Endometrial microvascular endothelial cells (primary cell): ENCODE data around the gene CHMP2A. TPM values are rescaled to one million over a fixed set of nuclear protein-coding genes. Genes with fewer than 3 reads are reported as not detected.

ENCODE experiments used
- in situ Hi-C: cut with HindIII; loops from 2 replicates; pipeline ENCODE4 v1.10.0; 2017; ENCODE audit warnings: low sequenced_read_pairs, low pct_unique_long_range_greater_than_20kb; ENCODE audit errors: inconsistent ontology term
- total RNA-seq: library from RNA; depleted of rRNA; stranded (reverse); fragments of >200 nt; gene quantifications from one replicate; pipeline ENCODE4 v1.2.3, GENCODE V29; 2015; ENCODE audit errors: inconsistent ontology term

Gene CHMP2A
- total RNA-seq, 1 donor from 2014 or later: 67.3 TPM

GRCh38 chr19:58557221-58558065, 2.5 kb upstream of the CHMP2A start:
- in situ Hi-C loops: no loop called here

- in situ Hi-C loops: no loop called here
Measured at GRCh38 chr19:58556622-58557220, 1.8 kb upstream of the CHMP2A start.

- in situ Hi-C loops: no loop called here
Measured at GRCh38 chr19:58555920-58556621, 1.2 kb upstream of the CHMP2A start.

GRCh38 chr19:58555369-58555885, 522 bp upstream of the CHMP2A start:
- in situ Hi-C loops: no loop called here

GRCh38 chr19:58553799-58554493, 959 bp downstream of the CHMP2A start:
- in situ Hi-C loops: no loop called here

GRCh38 chr19:58552655-58553054, 2.2 kb downstream of the CHMP2A start:
- in situ Hi-C loops: no loop called here

GRCh38 chr19:58551577-58552471, 3.1 kb downstream of the CHMP2A start:
- in situ Hi-C loops: no loop called here

GRCh38 chr19:58551123-58551497, 3.8 kb downstream of the CHMP2A start:
- in situ Hi-C loops: no loop called here

GRCh38 chr19:58550362-58551122, 4.4 kb downstream of the CHMP2A start:
- in situ Hi-C loops: no loop called here

GRCh38 chr19:58549664-58550361, 5.1 kb downstream of the CHMP2A start:
- in situ Hi-C loops: no loop called here

GRCh38 chr19:58548859-58549663, 5.8 kb downstream of the CHMP2A start:
- in situ Hi-C loops: no loop called here

- in situ Hi-C loops: no loop called here
Measured at GRCh38 chr19:58547323-58548312, 7.3 kb downstream of the CHMP2A start.

GRCh38 chr19:58546019-58546530, 8.8 kb downstream of the CHMP2A start:
- in situ Hi-C loops: no loop called here

- in situ Hi-C loops: no loop called here
Measured at GRCh38 chr19:58545286-58546018, 9.5 kb downstream of the CHMP2A start.
